Upper lobe of left lung (tissue), 6 donors: Measurements from ENCODE around the gene SPIRE2. TPM values are rescaled to one million over a fixed set of nuclear protein-coding genes. Genes with fewer than 3 reads are reported as not detected.

Experiments used
- ATAC-seq, 2 donors: fragments of 200-7000 bp; cut with Tn5 transposase; one replicate each; pipeline ENCODE4 v1.9.1; 2022; ENCODE audit warnings: mild to moderate bottlenecking in 2 of 2, moderate library complexity in 2 of 2; ENCODE audit not compliant: low FRiP score in 2 of 2
- DNase-seq, 2 donors: peaks; one replicate each; pipeline ENCODE4 v3.0.0-alpha.2; 2019 to 2020
- H3K27ac ChIP-seq, 4 donors: fragments of 200-600 bp; sonication (generic); one replicate each; pipeline ENCODE4 v1.5.1; 2016 to 2019
- H3K27me3 ChIP-seq, 4 donors: fragments of 200-600 bp; sonication (generic); one replicate each; pipeline ENCODE4 v1.5.1; 2017 to 2019
- H3K36me3 ChIP-seq, 4 donors: fragments of 200-600 bp; sonication (generic); one replicate each; pipeline ENCODE4 v1.5.1; 2016 to 2019
- H3K4me1 ChIP-seq, 4 donors: fragments of 200-600 bp; sonication (generic); one replicate each; pipeline ENCODE4 v1.5.1; 2018 to 2019
- H3K4me3 ChIP-seq, 4 donors: fragments of 200-600 bp; sonication (generic); one replicate each; pipeline ENCODE4 v1.5.1; 2017 to 2019; ENCODE audit warnings: mild to moderate bottlenecking in 2 of 4, moderate library complexity in 1 of 4
- H3K9me3 ChIP-seq, 4 donors: fragments of 200-600 bp; sonication (generic); one replicate each; pipeline ENCODE4 v1.5.1; 2018 to 2019
- EP300 ChIP-seq, 4 donors: sonication (generic); formaldehyde crosslinking; IDR thresholded peaks; one replicate each; pipeline ENCODE4 v1.5.1; 2017; ENCODE audit warnings: antibody characterized with exemption in 4 of 4, control low read depth in 2 of 4
- POLR2A ChIP-seq, 4 donors: fragments of 450-650 bp; IDR thresholded peaks; one replicate each; pipeline ENCODE4 v1.5.1; 2016 to 2017; ENCODE audit warnings: antibody characterized with exemption in 4 of 4, mild to moderate bottlenecking in 2 of 4
- POLR2AphosphoS5 ChIP-seq, 2 donors: sonication (generic); formaldehyde crosslinking; IDR thresholded peaks; one replicate each; pipeline ENCODE4 v1.5.1; 2017; ENCODE audit warnings: antibody characterized with exemption in 2 of 2
- WGBS, 2 donors: methylation state at CpG; one replicate each; pipeline ENCODE4 v1.1.5; 2017 to 2018; 5-methylcytosine and 5-hydroxymethylcytosine counted together
- total RNA-seq, 6 donors: library from RNA; depleted of rRNA in 4 of 6; stranded (reverse); fragments of >200 nt in 4 of 6; gene quantifications; one replicate each; pipeline versions ENCODE4 v1.1.0 to v1.2.1, GENCODE V29; 2016 to 2021
- TF ChIP-seq, protein P1 (sequence below), 6 experiments: fragments of 450-650 bp in 4 of 6; fragments of 200-600 bp in 2 of 6; sonication (generic) in 2 of 6; IDR thresholded peaks; one replicate each; pipeline ENCODE4 v1.5.1; 2016 to 2019; ENCODE audit warnings: antibody characterized with exemption in 6 of 6
- donor health status: DM: no; HTN: no; CAD: no; lungs with moderate emphysema.
- donor health status: DM: no; HTN: yes; CAD: no; lungs with severe emphysema.

SPIRE2 gene
- total RNA-seq, 6 donors from 2014 or later, result 6.1 to 52.4 (median 14.7) TPM

DNA sequence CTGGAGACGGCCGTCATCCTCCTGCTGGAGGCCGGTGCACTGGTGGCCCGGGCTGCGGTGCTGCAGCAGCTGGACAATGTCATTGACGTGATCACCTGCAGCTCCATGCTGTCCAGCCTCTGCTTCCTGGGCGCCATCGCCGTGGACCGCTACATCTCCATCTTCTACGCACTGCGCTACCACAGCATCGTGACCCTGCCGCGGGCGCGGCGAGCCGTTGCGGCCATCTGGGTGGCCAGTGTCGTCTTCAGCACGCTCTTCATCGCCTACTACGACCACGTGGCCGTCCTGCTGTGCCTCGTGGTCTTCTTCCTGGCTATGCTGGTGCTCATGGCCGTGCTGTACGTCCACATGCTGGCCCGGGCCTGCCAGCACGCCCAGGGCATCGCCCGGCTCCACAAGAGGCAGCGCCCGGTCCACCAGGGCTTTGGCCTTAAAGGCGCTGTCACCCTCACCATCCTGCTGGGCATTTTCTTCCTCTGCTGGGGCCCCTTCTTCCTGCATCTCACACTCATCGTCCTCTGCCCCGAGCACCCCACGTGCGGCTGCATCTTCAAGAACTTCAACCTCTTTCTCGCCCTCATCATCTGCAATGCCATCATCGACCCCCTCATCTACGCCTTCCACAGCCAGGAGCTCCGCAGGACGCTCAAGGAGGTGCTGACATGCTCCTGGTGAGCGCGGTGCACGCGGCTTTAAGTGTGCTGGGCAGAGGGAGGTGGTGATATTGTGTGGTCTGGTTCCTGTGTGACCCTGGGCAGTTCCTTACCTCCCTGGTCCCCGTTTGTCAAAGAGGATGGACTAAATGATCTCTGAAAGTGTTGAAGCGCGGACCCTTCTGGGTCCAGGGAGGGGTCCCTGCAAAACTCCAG lies 91.5 kb downstream of the SPIRE2 start:
- no peaks in the 10 kb centered on the region for H3K36me3 ChIP-seq
- no peak overlapping the region for H3K4me3 ChIP-seq
- 88 to 90% methylated on average over 49 to 52 of the region's 52 CpGs for WGBS, 2 donors
- no peak overlapping the region for H3K27ac ChIP-seq
- H3K4me1 ChIP-seq, result peaks cover 47 to 63% (median 55%) of the 10 kb centered on the region in 4 donors
- H3K9me3 ChIP-seq, result no peaks in the 10 kb centered on the region
- DNase-seq (peak in 1 of 2 donors; percentile 85), ATAC-seq (no peak)
- TF ChIP-seq POLR2AphosphoS5 (IDR thresholded peaks at IDR 0.05) (no peak), EP300 (IDR thresholded peaks at IDR 0.05) (no peak)
- TF ChIP-seq, protein P1, sequence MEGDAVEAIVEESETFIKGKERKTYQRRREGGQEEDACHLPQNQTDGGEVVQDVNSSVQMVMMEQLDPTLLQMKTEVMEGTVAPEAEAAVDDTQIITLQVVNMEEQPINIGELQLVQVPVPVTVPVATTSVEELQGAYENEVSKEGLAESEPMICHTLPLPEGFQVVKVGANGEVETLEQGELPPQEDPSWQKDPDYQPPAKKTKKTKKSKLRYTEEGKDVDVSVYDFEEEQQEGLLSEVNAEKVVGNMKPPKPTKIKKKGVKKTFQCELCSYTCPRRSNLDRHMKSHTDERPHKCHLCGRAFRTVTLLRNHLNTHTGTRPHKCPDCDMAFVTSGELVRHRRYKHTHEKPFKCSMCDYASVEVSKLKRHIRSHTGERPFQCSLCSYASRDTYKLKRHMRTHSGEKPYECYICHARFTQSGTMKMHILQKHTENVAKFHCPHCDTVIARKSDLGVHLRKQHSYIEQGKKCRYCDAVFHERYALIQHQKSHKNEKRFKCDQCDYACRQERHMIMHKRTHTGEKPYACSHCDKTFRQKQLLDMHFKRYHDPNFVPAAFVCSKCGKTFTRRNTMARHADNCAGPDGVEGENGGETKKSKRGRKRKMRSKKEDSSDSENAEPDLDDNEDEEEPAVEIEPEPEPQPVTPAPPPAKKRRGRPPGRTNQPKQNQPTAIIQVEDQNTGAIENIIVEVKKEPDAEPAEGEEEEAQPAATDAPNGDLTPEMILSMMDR (IDR thresholded peaks at IDR 0.05), result no peak
- peaks cover 0 to 27% (median 21%) of the 10 kb centered on the region in 4 donors for H3K27me3 ChIP-seq

DNA sequence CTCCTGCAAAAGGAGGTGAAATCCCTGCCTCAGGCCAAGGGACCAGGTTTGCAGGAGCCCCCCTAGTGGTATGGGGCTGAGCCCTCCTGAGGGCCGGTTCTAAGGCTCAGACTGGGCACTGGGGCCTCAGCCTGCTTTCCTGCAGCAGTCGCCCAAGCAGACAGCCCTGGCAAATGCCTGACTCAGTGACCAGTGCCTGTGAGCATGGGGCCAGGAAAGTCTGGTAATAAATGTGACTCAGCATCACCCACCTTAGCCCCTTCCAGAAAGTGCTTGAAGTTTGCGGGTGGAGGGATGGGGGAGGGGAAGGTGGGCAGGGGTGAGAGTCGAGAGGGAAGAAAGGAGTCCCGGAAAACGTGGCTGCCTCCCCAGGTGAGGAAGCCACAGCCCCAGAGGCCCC lies 92.4 kb downstream of the SPIRE2 start:
- ATAC-seq, result no peak
- no peak for TF ChIP-seq EP300 (IDR thresholded peaks at IDR 0.05)
- TF ChIP-seq, protein P1 (IDR thresholded peaks at IDR 0.05), result no peak
- no peak for TF ChIP-seq POLR2AphosphoS5 (IDR thresholded peaks at IDR 0.05)
- no peak for TF ChIP-seq POLR2A (IDR thresholded peaks at IDR 0.05)
- no peak overlapping the region for H3K27ac ChIP-seq
- H3K4me1 ChIP-seq, result peaks cover 52 to 67% (median 59%) of the 10 kb centered on the region in 4 donors
- DNase-seq, result no peak
- WGBS, 2 donors, result 35 to 37% methylated on average over 4 to 6 of the region's 6 CpGs
- peaks cover 0 to 33% (median 26%) of the 10 kb centered on the region in 4 donors for H3K27me3 ChIP-seq
- no peaks in the 10 kb centered on the region for H3K9me3 ChIP-seq
- H3K4me3 ChIP-seq, result no peak overlapping the region
- no peaks in the 10 kb centered on the region for H3K36me3 ChIP-seq

Other genes starting within 250 kb of the SPIRE2 start
- 1 to 10 TPM in 3 of 6 donors, not detected in 3; 1.2 to 2.7 (median 1.5) TPM for gene DPEP1, start 214.8 kb upstream of the SPIRE2 start, total RNA-seq
- 100 to 1,000 TPM in 1 of 6 donors, 10 to 100 TPM in 5; 51.4 to 117 (median 97.8) TPM for gene CHMP1A, start 170.8 kb upstream of the SPIRE2 start, total RNA-seq
- 10 to 100 TPM in 3 of 6 donors, 1 to 10 TPM in 3; 5.8 to 22.0 (median 8.8) TPM for gene SPATA33, start 170.6 kb upstream of the SPIRE2 start, total RNA-seq
- 100 to 1,000 TPM in 2 of 6 donors, 10 to 100 TPM in 4; 38.4 to 197 (median 85.3) TPM for gene CDK10, start 141.8 kb upstream of the SPIRE2 start, total RNA-seq
- 10 to 100 TPM; 11.5 to 49.3 (median 26.5) TPM for gene SPATA2L, start 126.8 kb upstream of the SPIRE2 start, total RNA-seq
- 10 to 100 TPM in 5 of 6 donors, 1 to 10 TPM in 1; 7.4 to 45.1 (median 20.2) TPM for gene VPS9D1, start 107.6 kb upstream of the SPIRE2 start, total RNA-seq
- 100 to 1,000 TPM in 1 of 6 donors, 10 to 100 TPM in 5; 28.6 to 172 (median 39.0) TPM for gene ZNF276, start 106.9 kb upstream of the SPIRE2 start, total RNA-seq
- 10 to 100 TPM in 4 of 6 donors, 1 to 10 TPM in 2; 5.5 to 25.1 (median 12.1) TPM for gene FANCA, start 11.8 kb upstream of the SPIRE2 start, total RNA-seq
- gene TCF25, start 45.1 kb downstream of the SPIRE2 start, total RNA-seq, result 1,000 to 10,000 TPM in 1 of 6 donors, 100 to 1,000 TPM in 5; 132 to 1,060 (median 211) TPM
- 10 to 100 TPM in 2 of 6 donors, 1 to 10 TPM in 4; 4.9 to 44.0 (median 7.0) TPM for gene MC1R, start 90.4 kb downstream of the SPIRE2 start, total RNA-seq
- gene TUBB3, start 94.9 kb downstream of the SPIRE2 start, total RNA-seq, result 1 to 10 TPM in 3 of 6 donors, under 1 TPM in 2, not detected in 1; 0.33 to 9.2 (median 2.1) TPM
- gene DEF8, start 120.3 kb downstream of the SPIRE2 start, total RNA-seq, result 100 to 1,000 TPM in 2 of 6 donors, 10 to 100 TPM in 4; 45.7 to 671 (median 80.5) TPM
- gene DBNDD1, start 191.0 kb downstream of the SPIRE2 start, total RNA-seq, result 10 to 100 TPM in 3 of 6 donors, 1 to 10 TPM in 3; 4.6 to 23.2 (median 11.1) TPM
- gene PRDM7, start 248.9 kb downstream of the SPIRE2 start, total RNA-seq, result not detected